GM21367 (cell line): ENCODE measurements around the gene CPXM2.

Source experiments
- ATAC-seq: cut with Tn5 transposase; IDR thresholded peaks from one replicate; pipeline ENCODE4 v1.9.1; 2021; ENCODE audit not compliant: unreplicated experiment

CPXM2 gene

DNA sequence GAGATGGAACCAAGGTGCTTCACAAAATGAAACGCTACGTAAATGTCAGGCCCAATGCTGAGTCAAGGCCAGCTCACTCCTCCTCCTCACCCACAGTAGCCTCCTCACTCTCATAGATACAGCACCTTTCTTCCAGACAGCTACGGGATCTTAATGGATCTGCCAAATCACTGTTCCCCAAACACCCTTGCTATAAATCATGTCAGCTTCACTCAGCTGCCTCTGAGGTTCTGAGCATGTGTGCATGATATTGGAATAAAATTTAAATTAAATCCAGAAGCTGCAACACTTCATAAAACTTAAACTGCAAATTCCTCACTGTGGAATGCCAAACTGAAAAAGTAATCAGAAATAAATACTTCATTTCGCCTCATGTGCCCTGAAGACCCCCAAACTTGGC, 14.7 kb upstream of the CPXM2 start:
- ATAC-seq, result no peak

DNA sequence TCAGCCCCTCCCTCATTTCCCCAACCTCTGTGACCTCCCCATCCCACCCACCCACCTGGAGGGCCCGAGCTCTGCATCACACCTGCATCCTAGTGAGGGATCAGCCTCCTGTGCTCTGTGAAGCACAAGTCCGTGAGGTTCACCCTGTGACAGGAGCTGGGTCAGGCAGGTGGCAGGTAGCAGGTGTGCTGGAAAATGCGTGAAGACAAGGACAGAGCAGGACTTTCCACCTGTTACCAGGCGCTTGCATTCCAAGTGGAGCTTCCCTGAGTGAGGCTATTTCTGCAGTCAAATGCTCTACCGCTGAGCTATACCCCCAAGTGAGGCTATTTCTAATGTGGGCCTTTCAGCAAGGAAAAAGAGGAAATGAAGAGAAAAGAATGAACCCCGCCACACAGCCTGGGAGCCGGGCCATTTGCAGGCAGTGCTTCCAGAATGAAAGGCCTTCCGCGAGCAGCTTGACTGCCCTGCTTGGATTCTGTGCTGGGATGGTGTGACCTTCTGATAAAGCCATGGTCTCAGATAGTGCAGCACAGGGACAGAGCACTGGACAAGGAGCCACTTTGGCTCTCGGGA, 13.3 kb upstream of the CPXM2 start:
- no peak for ATAC-seq

DNA sequence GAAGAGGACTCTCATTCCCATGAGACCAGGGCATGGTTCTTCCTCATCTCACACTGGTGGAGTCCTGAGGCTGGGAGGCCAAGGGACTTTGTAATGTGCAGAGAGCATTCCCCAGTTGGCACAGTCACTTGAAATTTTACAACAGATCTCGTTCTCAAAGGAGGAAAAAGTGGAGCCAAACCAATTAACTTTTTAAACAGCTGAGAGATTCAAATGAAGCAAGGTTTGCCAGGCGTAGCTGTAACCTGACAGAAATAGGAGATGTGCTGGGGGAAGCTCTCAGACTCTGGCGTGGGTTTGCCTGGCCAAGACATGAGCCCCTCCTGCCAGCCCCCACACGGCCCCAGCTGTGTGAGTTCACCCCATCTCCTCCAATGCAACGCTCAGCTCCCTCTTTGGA, 12.0 kb upstream of the CPXM2 start:
- no peak for ATAC-seq

DNA sequence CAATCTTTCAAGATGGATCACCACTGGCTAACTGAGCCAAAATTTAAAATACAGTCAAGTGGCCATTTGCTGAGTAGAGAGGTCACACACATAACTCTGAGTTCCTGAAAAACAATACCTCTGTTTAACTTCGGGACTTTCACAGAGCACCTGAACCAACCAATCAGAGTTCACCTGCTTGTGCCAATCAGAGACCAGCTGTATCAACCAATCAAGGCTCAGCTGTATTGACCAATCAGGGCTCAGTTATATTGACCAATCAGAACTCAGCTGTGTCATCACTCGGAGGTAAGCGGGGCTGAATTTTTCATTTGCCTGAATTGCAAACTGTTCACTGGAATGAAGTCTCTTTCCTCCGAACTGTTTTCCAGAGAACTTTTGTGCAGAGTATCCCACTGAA, 10.0 kb upstream of the CPXM2 start:
- ATAC-seq, result no peak

DNA sequence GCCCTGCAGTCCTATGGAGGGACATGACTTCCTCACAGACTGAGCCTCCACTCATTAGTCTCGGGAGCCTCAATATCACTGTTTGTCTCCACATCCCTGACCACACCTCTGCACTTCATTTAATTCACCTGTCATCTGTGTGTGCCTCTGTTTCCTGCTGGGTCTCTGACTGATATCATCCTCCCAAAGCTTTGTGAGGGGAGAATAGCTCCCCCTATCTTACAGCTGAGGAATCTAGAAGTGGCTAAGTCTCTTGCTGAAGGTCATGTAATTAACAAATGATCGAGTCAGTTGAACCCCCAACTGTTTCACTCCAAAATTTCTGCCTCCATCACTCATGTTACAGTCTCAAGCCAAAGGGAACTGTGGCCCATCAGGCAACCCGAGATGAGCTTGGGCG, 5.5 kb upstream of the CPXM2 start:
- no peak for ATAC-seq

DNA sequence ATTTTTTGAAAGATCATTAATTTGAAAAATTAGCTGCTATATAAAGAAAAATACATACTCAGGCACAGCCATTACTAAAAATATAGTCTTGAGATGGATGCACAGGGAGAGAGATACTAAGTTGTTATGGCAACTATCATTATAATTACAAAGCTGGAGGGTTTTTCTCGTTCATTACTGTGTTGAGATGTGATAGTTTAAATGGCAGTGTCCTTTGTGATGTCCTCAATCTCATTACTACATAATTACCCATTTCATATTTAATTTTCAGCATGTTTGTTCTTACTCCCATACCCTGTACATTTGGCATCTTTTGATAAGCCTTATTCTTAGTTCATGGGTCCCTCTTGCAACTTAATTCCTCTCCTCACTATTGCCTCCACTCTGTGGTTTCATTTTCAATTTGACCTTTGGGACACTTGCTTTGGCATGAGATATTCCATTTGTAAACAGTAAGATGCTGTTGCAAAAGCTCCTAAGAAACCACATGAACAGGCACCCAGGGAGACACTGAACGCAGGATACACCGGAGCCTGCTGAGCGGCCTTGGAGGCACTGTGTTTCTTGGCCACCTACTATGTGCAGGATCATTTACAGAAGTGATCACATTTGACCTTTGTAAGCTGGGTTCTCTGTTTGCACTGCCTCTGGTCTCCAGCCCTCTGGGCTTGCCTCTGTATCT, 4.8 kb upstream of the CPXM2 start:
- ATAC-seq, result no peak

DNA sequence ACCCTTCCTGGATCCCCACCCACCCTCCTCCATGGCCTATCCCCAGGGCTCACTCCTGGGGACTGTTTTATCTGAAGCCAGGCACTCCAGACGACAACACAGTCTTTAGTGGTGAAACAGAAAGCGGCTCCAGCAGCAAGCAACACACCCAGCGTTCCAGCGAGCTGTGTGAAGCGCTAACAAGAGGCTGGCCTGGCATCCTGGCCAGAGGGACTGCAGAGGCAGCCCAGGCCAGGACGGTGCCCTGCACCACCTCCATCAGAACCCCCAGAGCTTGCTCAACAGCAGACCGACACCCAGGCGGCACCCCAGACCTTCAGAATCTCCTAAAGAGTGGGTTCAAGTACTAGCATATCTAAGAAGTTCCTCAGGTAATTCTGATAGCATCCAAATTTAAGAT, 2.0 kb upstream of the CPXM2 start:
- no peak for ATAC-seq

DNA sequence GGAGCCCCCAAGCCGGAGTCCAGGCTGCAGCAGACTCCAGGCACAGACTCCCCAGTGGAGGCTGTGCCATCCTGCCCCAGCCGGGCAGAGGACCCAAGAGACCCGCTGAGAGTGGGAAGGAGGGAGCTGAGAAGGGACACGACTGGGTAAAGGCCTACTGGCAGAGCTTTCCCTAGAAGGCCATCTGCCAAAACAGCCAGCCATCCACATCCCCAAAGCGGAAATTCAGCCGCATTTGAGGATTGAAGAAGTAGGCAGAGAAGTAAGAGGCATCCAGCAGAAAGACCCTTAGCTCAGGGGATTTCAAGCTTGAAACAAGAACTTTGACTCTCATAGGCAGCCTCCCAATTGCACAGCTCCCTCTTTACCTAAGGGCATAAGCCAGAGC, 857 bp downstream of the CPXM2 start:
- ATAC-seq, result no peak

DNA sequence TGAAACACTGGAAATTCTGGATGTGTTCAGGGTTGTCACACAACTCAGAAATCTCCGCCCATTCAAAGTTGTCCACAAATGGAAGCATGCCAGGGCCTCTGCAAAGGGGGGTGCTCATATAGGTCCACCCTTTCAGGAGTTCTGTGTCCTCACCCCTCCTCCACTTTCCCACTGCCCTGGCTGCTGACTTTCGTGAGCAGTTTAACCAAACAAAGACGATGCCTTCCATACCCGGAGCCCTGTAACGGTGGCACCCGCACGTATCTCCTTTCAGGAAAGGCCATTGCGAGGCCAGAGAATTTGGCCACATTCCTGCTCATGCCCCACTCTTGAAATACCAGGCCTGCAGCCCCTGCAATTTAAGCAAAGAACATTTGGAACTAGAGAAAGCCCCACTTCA, 1.4 kb downstream of the CPXM2 start:
- ATAC-seq, result no peak

DNA sequence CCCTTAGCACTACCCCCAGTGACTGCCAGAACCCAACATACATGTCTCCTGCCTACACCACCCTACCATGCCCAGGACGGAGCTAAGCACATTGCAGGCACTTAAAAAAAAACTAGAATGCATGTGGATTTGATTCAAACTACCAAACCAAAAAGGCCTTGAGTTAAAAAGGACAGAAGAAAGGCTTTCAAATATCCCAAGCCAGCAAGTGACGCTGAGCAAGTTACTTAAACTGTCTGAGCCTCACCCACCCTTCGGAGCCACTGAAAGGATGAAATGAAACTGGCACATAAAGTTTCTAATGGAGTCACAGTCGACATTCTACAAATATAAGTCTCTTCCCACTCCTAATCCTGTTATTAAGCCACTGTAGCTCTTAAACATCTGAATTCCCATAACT, 1.8 kb downstream of the CPXM2 start:
- ATAC-seq, result no peak

DNA sequence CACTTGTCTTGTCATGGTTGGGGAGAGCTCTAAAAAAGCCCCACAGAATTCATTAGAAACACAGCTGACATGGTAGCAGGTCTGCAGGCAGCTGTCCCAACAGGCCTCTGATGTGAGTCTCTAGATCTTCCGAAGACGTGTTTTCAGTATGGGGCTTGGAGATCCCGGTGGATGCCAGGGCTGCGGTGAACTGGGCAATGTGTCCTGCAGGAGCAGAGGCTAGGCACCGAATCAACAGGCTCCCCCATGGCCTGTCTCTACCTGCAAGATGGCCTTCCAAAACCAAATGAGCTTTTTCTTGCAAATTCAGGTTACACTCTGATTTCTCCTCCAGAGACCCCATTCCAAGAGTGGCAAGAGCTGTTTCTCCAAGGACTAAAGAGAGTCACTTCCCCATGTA, 2.9 kb downstream of the CPXM2 start:
- ATAC-seq, result no peak

DNA sequence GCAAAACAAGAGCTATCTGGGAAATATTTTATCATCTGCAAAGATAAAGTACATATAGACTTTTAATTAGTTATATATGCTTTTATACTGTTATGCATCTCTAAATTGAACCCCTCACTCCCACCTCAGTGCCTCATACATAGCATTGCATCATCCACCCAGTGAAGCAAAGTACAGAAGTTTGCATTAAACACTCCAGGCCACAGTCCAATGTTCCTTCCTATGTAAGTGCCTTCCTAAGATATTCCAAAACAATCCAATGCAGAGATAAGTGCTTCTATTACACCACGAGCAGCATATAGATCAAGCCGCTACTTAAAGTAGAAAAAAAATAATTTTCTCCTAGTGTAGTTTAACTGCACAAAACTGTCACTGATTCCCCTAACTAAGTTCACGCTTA, 3.4 kb downstream of the CPXM2 start:
- no peak for ATAC-seq

DNA sequence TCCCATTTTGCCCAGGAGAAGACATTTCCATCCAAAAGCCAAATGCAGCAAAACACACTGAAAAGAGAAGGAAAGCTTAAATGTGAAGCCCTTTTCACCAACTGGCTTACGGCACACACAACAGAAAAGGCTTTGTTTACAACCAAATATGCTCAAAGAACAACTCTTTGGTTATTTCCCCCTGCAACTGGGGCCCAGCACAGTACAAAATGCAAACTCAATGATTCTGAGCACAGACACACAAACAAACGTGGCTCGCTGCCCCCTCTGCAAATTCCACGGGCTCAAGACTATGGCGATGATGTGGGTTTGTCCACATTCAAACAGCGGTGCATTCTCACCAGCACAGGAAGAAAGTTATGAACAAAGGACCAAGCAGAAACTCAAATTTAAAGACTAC, 5.3 kb downstream of the CPXM2 start:
- ATAC-seq, result no peak

DNA sequence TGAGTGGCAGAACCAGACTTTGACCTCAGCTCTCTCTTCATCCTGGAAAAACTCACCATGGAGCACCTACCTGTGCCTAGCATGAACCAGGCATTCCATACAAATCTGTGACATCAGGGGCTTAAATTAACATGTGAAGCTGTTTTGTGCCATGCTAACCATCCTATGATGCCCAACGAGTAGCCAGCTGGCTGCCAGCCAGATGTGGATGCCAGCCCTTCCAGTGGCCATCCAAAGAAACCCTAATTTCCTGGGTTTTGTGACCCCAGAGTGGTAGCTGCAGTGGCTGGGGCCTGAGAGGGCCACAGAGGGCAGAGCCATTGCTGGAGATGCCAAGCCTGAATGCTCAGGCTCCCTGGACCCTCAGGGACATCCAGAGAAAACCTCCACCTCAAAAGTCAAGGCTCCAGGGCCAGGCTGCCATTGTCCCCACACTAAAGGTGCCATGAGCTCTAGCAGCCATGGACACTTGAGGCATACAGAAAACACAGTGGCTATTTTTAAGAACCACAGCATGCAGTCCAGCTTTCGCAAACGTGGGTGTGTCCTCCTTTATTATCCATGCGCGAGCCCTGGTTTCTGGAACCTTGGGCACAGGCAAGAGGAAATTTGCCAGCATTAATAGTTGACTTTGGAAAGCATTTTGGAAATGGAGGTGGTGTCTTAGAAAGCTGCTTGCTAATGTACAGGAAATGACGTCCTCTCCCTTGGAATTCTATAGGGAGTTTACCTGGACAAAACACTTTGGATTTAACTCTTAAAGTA, 6.0 kb downstream of the CPXM2 start:
- ATAC-seq, result no peak

DNA sequence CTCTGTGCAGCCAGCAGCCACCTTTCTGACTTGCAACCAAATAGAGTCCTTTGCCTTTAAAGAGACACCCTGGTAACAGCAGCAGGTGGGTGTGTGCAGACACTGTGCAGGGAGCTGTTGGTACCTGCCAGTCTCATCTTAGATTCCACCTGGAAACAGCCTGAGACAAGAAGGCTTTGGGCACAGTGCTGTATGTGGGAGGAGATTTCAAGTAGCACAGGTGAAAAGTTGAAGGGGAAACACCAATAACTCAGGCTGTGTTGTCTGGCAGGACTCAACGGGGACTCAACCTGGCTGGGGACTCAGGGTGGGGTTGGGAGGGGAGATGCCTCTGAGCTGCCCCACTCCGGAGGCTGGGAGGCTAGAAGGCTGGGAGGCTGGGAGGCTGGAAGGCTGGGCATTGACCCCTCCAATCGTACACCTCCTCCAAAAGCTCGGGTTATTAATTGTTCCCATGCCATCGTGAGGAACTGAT, 6.7 kb downstream of the CPXM2 start:
- ATAC-seq, result no peak

DNA sequence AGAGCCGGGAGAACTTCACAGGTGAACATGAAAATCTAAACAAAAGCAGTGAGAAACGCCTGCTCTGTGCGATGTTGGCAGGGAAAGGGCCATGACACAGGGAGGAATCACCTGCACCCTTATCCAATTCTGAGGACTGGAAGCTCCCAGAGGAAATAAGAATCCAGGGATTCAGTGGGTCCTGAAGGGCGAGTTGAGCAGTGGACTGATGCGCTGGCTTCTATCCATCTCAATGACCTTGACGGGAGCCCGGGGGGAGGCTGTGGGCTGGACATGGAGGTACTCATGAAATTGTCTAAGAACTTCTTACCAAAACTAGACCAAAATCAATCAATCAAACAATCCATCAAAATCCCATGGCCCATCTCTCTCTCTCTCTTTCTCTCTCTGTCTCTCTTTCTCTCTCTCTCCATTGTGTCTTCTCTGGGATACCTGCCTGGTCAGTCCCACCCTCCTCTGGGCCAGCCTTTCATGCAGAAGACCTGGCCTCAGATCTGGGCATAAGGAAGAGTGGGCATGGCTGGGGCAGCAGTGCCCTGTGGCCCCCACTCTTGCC, 7.2 kb downstream of the CPXM2 start:
- ATAC-seq, result no peak

DNA sequence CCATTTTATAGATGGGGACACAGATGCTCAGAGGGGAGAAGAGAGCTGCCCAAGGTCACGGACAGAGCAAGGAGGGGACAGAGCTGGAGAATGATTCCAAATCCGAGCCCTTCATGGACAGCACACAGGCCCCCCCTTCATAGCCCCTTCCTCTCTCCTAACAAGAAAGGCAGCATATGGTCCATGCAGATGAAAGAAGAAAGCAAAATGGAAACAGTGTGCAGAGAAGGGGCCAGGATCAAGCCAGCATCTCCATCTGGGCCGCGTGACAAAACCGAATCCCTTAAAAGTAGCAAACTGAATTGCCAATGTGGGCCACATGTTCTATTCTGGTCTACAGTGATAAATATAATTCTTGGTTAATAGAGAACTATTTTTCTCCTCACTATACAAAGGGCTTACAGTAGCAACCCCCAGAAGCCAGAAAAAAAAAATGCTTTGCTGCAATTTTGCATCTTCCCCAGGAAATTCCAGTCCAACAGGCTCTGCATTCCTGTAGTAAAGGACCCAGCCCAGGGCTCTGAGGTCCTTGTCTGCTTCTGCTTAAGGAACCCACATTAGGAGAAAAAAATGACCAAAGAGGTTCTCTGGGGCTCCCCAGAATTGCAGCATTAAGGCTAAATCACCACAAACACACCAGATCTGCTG, 7.8 kb downstream of the CPXM2 start:
- no peak for ATAC-seq

DNA sequence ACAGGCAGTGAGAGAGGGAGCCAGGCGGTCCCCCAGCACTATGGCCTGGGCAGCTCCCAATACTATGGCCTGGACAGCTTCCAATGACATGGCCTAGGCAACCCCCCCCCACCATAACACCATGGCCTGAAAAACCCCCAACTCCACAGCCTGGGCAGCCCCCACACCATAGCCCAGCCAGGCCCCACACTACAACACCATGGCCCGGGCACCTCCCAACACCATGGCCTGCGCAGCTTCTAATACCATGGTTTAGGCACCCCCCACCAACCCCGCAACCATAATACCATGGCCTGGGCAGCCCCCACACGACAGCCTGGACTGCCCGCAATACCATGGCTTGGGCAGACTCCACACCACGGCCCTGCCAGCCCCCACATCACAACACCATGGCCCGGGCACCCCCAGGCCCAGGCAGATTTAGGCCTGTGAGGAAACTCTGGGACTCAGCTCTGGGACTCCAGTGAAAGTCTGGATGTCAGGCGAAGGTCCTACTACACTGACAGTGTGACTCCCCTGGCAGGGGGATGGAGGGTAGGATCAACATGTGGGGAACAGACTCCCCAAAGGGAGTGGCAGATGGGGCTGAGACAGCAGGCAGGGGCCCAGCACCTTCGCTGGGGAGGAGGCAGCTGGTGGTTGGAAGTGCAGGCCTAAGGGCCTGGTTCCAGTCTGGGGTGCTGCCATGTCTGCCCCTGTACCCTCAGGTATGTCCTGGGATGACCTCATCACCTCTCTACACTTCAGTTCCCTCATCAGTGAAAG, 8.7 kb downstream of the CPXM2 start:
- ATAC-seq, result no peak

DNA sequence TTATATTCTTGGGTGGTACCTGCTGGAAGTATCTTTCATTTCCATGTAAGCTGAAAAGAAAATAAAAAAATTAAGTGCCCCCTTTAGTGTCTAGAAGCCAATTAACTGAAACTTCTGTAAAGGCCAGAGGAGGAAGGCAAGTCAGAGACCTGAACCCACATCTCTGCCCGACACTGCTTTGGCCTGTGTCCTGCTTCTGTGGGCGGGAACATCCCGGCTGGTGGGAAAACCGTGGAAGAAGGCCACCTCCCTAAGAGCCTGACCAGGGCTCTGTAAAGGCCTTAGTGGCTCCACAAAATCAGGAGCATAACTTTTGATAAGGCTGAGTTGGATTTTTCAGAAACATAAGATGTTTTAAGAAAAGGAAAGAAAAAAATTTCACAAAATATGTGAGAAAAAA, 9.4 kb downstream of the CPXM2 start:
- ATAC-seq, result no peak

DNA sequence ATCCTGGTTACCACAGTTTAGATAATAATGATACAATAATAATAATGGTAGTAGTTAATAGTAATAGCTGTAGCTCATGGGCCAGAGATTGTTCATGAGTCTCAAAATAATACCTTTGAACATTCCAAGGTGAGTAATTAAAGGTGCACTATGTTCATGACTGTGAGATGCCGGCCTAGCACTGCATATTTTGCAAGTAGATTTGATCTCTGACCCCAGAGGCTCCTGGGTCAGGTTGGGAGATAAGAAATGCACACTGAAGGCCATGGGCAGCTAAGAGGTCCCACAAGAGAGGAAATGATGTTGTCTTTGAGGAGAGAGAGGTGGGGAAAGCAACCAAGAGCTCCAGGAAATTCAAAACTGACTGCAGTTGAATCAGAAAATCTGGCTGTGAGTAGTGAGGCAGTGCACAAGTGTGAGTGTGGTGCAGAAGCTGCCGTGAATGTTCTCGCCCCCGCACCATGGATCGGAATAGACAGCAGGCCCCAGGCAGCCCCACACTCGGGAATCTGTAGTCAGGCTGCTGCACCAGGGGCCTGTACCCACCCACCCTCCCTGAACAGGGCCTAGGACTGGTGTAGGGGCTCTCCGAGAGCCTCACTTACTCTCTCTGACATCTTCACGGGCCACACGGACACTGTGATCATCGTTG, 11.9 kb downstream of the CPXM2 start:
- no peak for ATAC-seq
